HUES48 (cell line): ENCODE measurements around the gene TMEM243.

ENCODE experiments used
- H3K27ac ChIP-seq: one replicate; pipeline ENCODE4 v1.7.0; 2013; ENCODE audit warnings: low read depth, low read length, inconsistent platforms
- H3K27me3 ChIP-seq: 2 replicates; pipeline ENCODE4 v1.6.1; 2013; ENCODE audit warnings: mild to moderate bottlenecking, low read length; ENCODE audit not compliant: control insufficient read depth, insufficient read depth
- H3K36me3 ChIP-seq: 2 replicates; pipeline ENCODE4 v1.6.1; 2013; ENCODE audit warnings: low read length; ENCODE audit not compliant: control insufficient read depth, insufficient read depth
- H3K4me1 ChIP-seq: 2 replicates; pipeline ENCODE4 v1.6.1; 2013; ENCODE audit warnings: mild to moderate bottlenecking, low read length; ENCODE audit not compliant: control insufficient read depth, insufficient read depth
- H3K4me3 ChIP-seq: 2 replicates; pipeline ENCODE4 v1.5.1; 2013; ENCODE audit warnings: mild to moderate bottlenecking, low read depth, low read length
- H3K9ac ChIP-seq: 2 replicates; pipeline ENCODE4 v1.6.1; 2013; ENCODE audit warnings: mild to moderate bottlenecking, low read depth, low read length, moderate library complexity
- H3K9me3 ChIP-seq: 2 replicates; pipeline ENCODE4 v1.6.1; 2013; ENCODE audit warnings: low read length; ENCODE audit not compliant: control insufficient read depth, insufficient read depth

The TMEM243 gene

DNA sequence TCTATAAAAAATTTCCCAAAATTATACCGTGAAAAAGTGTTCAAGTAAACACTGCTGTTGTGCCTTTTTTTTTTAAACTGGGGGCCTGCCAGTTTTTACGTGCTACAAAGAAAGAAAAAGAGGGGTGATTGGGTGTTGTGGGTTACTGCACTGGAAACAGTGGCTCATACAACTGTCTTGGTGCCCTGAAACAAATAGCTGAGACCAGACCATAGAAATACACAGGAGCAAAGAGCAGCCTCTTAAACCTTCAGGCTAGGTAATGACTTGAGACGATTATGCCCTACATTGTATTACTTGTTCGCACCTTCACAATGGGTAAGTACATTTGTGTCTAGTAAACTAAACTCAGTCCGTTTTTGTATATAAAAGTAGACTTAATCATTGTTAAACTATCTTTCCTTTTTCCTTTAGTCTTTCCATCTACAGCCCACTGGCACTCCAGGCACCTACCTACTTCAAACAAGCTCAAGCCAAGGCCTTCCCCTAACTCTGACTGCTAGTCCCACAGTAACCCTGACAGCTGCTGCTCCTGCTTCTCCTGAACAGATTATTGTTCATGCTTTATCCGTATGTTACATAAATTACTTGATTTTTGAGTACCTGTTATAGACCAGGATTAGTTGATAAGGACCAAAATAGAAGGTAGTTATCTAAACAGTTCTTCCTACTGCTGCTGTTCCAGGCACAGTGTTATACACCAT lies 26.6 kb downstream of the TMEM243 start:
- Histone ChIP-seq H3K4me3 (no peak overlapping the region), H3K36me3 (peaks cover 100% of the 10 kb centered on the region)

DNA sequence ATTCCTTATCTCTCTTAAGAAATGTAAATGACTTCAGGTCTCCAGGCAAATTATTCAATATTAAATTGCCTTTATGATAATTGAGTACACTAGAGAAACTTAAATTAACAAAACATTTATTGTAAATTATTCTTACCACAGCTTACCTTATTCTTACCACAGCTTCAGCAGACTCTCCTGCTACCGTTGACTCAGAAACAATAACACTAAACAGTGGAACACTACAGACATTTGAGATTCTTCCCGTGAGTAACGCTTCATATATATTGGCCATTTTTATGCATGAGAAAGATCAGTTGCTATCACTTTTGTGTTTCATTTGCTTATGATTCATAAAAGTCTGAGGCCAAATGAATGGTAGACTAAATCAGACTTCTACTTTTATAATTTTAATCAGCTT lies 28.7 kb downstream of the TMEM243 start:
- Histone ChIP-seq H3K27me3 (no peaks in the 10 kb centered on the region), H3K9me3 (no peaks in the 10 kb centered on the region), H3K9ac (no peak overlapping the region), H3K36me3 (peaks cover 100% of the 10 kb centered on the region), H3K4me1 (no peaks in the 10 kb centered on the region), H3K4me3 (no peak overlapping the region), H3K27ac (no peak overlapping the region)

More for the DNA sequence above, 26.6 kb downstream of the TMEM243 start:
- Histone ChIP-seq H3K27ac (no peak overlapping the region), H3K4me1 (no peaks in the 10 kb centered on the region), H3K9ac (no peak overlapping the region), H3K27me3 (no peaks in the 10 kb centered on the region), H3K9me3 (no peaks in the 10 kb centered on the region)

DNA sequence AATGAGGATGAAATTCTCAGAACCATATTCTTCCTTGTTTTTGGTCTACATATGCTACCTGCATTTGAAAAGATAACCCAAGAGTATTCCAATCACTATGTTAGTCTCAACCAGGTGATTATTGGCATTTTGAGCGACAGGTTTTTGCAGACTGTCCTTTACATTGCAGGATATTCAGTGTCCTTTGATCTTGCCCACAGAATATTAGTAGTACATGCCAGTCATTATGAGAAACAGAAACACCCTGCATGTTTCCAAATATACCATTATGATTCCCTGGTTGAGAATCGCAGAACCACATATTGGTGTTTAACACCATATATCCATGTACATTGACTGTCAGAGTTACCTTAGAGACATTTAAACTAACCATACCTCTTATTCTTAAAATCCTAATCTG lies 30.6 kb downstream of the TMEM243 start:
- Histone ChIP-seq H3K27me3 (no peaks in the 10 kb centered on the region), H3K9me3 (no peaks in the 10 kb centered on the region), H3K27ac (no peak overlapping the region), H3K4me3 (no peak overlapping the region), H3K9ac (no peak overlapping the region), H3K36me3 (peaks cover 100% of the 10 kb centered on the region), H3K4me1 (no peaks in the 10 kb centered on the region)

DNA sequence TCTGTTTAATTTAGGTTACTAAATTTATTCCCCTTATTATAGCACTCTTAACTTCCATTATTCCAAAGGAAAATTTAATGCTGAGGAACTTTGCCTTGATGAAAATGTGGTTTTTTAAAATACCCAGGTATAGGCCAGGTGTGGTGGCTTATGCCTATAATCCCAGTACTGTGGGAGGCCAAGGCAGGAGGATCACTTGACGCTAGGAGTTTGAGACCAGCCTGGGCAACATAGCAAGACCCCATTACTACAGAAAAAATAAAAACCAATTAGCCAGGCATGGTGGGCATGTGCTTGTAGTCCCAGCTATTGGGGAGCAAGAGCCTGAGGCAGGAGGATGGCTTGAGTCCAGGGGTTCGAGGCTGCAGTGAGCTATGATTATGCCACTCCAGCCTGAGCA lies 32.4 kb downstream of the TMEM243 start:
- H3K36me3 ChIP-seq, result peaks cover 100% of the 10 kb centered on the region
- no peak overlapping the region for H3K9ac ChIP-seq

DNA sequence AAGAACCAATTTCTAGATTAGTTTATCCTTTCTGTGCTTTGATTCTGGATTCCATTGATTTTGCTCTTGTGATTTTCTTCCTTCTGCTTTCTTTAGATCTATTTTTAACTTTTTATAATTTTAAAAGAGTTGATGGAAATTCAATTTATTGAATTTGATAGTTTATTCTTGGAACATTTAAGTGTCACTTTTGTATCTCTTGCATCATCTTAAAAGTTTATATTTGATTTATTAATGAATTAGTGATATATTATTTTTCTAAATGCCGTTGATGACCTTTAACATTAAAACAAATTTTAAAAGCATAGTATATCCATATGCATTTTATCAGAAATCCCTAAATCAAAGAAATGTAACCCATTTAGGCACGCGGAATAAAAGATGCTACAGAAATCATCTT lies 40.4 kb downstream of the TMEM243 start:
- Histone ChIP-seq H3K9ac (no peak overlapping the region), H3K36me3 (peaks cover 100% of the 10 kb centered on the region), H3K9me3 (no peaks in the 10 kb centered on the region), H3K4me1 (no peaks in the 10 kb centered on the region), H3K4me3 (no peak overlapping the region), H3K27ac (no peak overlapping the region), H3K27me3 (no peaks in the 10 kb centered on the region)

More for the DNA sequence above, 32.4 kb downstream of the TMEM243 start:
- Histone ChIP-seq H3K9me3 (no peaks in the 10 kb centered on the region), H3K27me3 (no peaks in the 10 kb centered on the region), H3K27ac (no peak overlapping the region), H3K4me1 (no peaks in the 10 kb centered on the region), H3K4me3 (no peak overlapping the region)

DNA sequence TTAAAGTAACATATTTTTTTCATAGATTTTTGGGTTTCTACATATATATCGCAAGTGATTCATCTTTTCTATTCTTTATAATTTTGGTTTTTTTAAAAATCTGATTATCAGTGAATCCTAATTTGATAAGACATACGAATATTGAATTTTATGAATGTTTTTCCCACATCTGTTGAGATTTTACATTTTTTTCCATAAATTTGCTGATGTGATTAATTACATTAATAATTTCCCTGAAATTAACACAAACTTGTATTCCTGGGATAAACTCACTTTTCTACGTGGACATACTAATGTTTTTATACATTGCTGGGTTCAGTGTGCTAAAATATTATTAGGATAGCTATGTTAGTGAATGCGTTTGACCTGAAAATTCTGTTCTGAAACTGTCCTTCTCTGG lies 41.2 kb downstream of the TMEM243 start:
- Histone ChIP-seq H3K27me3 (no peaks in the 10 kb centered on the region), H3K36me3 (peaks cover 100% of the 10 kb centered on the region), H3K27ac (no peak overlapping the region), H3K9ac (no peak overlapping the region), H3K4me3 (no peak overlapping the region), H3K9me3 (no peaks in the 10 kb centered on the region), H3K4me1 (no peaks in the 10 kb centered on the region)

DNA sequence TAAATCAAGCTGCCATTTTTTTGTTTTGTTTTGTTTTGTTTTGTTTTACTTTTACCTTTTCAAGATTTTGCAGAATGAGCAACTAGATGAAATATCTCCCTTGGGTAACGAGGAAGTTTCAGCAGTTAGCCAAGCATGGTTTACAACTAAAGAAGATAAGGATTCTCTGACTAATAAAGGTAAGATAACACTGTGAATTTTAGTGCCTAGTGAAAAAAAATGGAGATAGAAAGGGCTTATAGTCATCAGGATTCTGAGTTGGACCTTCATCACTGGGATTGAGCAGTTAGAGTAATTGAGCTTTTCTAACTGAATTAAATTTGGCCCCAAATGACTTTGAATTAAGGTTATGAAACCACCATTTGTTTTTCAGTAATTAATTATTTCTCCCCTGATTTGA lies 46.1 kb downstream of the TMEM243 start:
- no peak overlapping the region for H3K4me3 ChIP-seq
- H3K4me1 ChIP-seq, result no peaks in the 10 kb centered on the region
- peaks cover 100% of the 10 kb centered on the region for H3K36me3 ChIP-seq
- H3K9me3 ChIP-seq, result no peaks in the 10 kb centered on the region
- no peak overlapping the region for H3K9ac ChIP-seq
- H3K27me3 ChIP-seq, result no peaks in the 10 kb centered on the region
- no peak overlapping the region for H3K27ac ChIP-seq

DNA sequence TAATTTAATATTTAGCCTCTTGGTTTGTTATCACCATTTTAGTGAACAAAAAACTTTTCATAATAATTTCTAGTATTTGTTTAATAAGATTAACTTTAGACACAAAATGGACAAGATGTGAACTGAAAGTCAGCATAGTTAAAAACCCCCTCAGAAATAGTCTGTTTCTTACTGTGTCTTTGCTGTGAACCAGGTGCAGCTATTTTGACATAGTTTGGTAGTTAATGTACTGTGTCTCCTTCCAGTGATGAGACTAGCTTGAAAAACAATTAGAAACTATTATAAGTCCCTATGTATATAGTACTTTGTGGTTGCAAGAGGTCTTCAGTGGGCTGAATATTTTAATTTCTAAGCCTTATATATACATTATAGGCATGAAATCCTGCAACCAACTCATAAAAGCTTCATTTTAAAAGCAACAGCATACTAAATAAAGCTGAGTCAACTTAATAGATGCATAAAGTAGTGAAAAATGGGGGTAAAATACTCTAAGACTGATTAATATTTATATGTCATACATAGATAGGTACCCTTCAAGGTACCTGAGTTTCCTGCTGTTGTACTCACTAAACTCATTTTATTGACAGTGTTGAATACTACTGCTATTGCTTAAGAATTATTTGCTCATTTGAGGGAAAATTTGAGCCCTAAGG lies 48.1 kb downstream of the TMEM243 start:
- peaks cover 100% of the 10 kb centered on the region for H3K36me3 ChIP-seq
- H3K9ac ChIP-seq, result no peak overlapping the region
- no peak overlapping the region for H3K4me3 ChIP-seq
- H3K9me3 ChIP-seq, result no peaks in the 10 kb centered on the region
- no peaks in the 10 kb centered on the region for H3K27me3 ChIP-seq
- no peak overlapping the region for H3K27ac ChIP-seq
- no peaks in the 10 kb centered on the region for H3K4me1 ChIP-seq

DNA sequence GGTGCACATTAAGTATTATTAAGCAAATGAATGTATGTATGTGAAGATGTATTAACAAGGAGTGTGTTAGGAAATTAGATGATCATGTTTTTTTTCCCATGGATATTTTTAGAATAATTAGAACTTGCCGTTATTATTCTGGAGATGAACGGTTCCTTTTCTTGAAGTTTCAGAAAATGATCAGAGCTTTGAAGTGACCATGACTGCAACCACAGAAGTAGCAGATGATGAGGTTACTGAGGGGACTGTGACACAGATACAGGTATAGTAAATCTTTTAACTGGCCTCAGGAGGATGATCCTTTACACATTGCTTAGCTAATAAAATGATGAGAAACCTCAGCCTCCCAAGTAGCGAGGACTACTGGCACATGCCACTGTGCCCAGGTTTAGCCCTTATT lies 48.7 kb downstream of the TMEM243 start:
- Histone ChIP-seq H3K4me3 (no peak overlapping the region), H3K36me3 (peaks cover 100% of the 10 kb centered on the region), H3K4me1 (no peaks in the 10 kb centered on the region), H3K27ac (no peak overlapping the region), H3K9me3 (no peaks in the 10 kb centered on the region), H3K9ac (no peak overlapping the region), H3K27me3 (no peaks in the 10 kb centered on the region)

DNA sequence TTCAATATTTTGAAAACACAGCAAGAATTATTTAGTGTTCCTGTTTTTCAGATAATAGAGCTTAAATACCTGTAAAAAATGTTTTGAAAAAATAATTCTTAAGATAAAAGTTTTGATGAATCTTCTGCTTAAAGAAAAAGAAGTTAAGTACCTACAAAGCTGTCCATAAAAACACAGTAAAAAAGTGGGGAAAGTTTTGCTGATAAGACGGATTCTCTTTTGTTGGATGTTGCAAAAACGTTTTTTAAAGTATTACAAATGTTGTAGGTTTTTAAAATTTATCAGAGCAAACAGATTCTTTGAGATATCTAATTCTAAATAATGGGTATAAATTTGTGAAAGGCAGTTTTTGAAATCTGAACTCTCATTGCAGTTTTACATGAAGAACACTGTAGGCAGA lies 55.1 kb downstream of the TMEM243 start:
- Histone ChIP-seq H3K9me3 (no peaks in the 10 kb centered on the region), H3K27me3 (no peaks in the 10 kb centered on the region), H3K4me3 (no peak overlapping the region), H3K36me3 (peaks cover 85% of the 10 kb centered on the region), H3K27ac (no peak overlapping the region), H3K4me1 (no peaks in the 10 kb centered on the region), H3K9ac (no peak overlapping the region)

DNA sequence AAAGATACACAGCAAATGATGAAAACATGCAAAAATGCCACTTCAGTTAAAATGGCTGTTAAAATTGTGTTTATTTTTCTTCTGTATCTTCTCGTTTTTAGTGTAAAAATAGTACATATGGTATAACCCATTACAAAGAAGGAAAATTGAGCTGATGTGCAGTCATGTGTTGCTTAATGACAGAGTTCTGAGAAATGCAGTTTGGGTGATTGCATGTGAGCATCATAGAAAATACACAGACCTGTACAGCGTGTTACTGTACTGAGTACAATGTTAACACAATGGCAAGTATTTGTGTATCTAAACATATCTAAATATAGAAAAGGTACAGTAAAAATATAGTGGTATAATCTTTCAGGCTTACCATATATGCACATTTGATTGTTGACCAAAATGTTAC lies 60.0 kb downstream of the TMEM243 start:
- no peaks in the 10 kb centered on the region for H3K27me3 ChIP-seq
- peaks cover 17% of the 10 kb centered on the region for H3K4me1 ChIP-seq
- no peak overlapping the region for H3K9ac ChIP-seq
- H3K36me3 ChIP-seq, result peaks cover 63% of the 10 kb centered on the region
- no peak overlapping the region for H3K4me3 ChIP-seq
- no peak overlapping the region for H3K27ac ChIP-seq
- no peaks in the 10 kb centered on the region for H3K9me3 ChIP-seq
